A549 (cell line): ENCODE measurements around the gene NOXO1. TPM values are rescaled to one million over a fixed set of nuclear protein-coding genes. Genes with fewer than 3 reads are reported as not detected.

Experiments
- ATAC-seq, 2 experiments: fragments of 200-7000 bp in 1 of 2; fragments of >200 bp in 1 of 2; cut with Nextera tagmentation in 1 of 2; cut with Tn5 transposase in 1 of 2; 3 replicates each; pipeline versions ENCODE4 v1.8.0 to v1.9.1; 2018 to 2020; ENCODE audit warnings: mild to moderate bottlenecking in 1 of 2, moderate library complexity in 1 of 2
- CTCF ChIA-PET: fragments of 300-600 bp; sonication (Branson Sonifier 250); formaldehyde crosslinking; extraction: SDS; loops from one replicate; lab custom pipeline; 2021; ENCODE audit warnings: antibody characterized with exemption, inconsistent platforms; lab: Yijun Ruan, JAX
- POLR2A ChIA-PET: fragments of 350-600 bp; formaldehyde crosslinking; extraction: SDS; loops from one replicate; lab custom pipeline; 2021; ENCODE audit warnings: antibody characterized with exemption, inconsistent platforms; lab: Yijun Ruan, JAX
- DNase-seq, 2 experiments: peaks; one replicate each; pipeline versions ENCODE4 v3.0.0 to v3.0.0-alpha.2; 2011 to 2016; ENCODE audit warnings: low read depth in 1 of 2, low spot score in 1 of 2
- FAIRE-seq: peaks from 2 replicates; lab custom pipeline; 2011; peaks lifted over from hg19 to GRCh38; lab: Jason Lieb, UNC
- H3K27ac ChIP-seq, 2 experiments: fragments of >200 bp; sonication (Bioruptor Twin); formaldehyde crosslinking; 3 replicates each; pipeline ENCODE4 v1.5.1; 2016 to 2017
- H3K4me1 ChIP-seq: fragments of >200 bp; sonication (Bioruptor Twin); formaldehyde crosslinking; 3 replicates; pipeline ENCODE4 v1.6.1; 2016
- H3K4me2 ChIP-seq: fragments of >200 bp; sonication (Bioruptor Twin); formaldehyde crosslinking; 3 replicates; pipeline ENCODE4 v1.6.1; 2016
- H3K4me3 ChIP-seq: fragments of >200 bp; sonication (Bioruptor Twin); formaldehyde crosslinking; 3 replicates; pipeline ENCODE4 v1.5.1; 2016
- H3K9me3 ChIP-seq: fragments of >200 bp; sonication (Bioruptor Twin); formaldehyde crosslinking; 3 replicates; pipeline ENCODE4 v1.6.1; 2016
- BHLHE40 ChIP-seq: IDR thresholded peaks from 2 replicates; pipeline ENCODE4 v1.6.1; 2012; ENCODE audit warnings: low read depth, low read length, inconsistent platforms
- EP300 ChIP-seq, 2 experiments: fragments of >200 bp; sonication (Bioruptor Twin); formaldehyde crosslinking; IDR thresholded peaks; 2 replicates in 1 of 2; 3 replicates in 1 of 2; pipeline ENCODE4 v1.6.1; 2016 to 2017
- FOXS1 ChIP-seq: fragments of 250-450 bp; sonication (Bioruptor Pico); IDR thresholded peaks from 2 replicates; pipeline ENCODE4 v1.5.0; 2020; ENCODE audit warnings: mild to moderate bottlenecking, moderate library complexity
- JUN ChIP-seq, 2 experiments: fragments of >200 bp; sonication (Bioruptor Twin); formaldehyde crosslinking; IDR thresholded peaks; 2 replicates in 1 of 2; 3 replicates in 1 of 2; pipeline ENCODE4 v1.6.1; 2016 to 2017
- JUNB ChIP-seq: fragments of >200 bp; sonication (Bioruptor Twin); formaldehyde crosslinking; IDR thresholded peaks from 2 replicates; pipeline ENCODE4 v1.6.1; 2016
- KDM5A ChIP-seq: fragments of 200-600 bp; sonication (generic); IDR thresholded peaks from 2 replicates; pipeline ENCODE4 v1.6.1; 2016; ENCODE audit warnings: antibody characterized with exemption, mild to moderate bottlenecking
- PHF8 ChIP-seq: fragments of 200-600 bp; sonication (generic); IDR thresholded peaks from 2 replicates; pipeline ENCODE4 v1.6.1; 2016; ENCODE audit warnings: low read depth, mild to moderate bottlenecking, antibody characterized with exemption, moderate library complexity, borderline replicate concordance
- POLR2AphosphoS2 ChIP-seq: conservative IDR thresholded peaks from 2 replicates; pipeline ENCODE4 v1.6.1; 2012; ENCODE audit warnings: low read length, improper control_type of control experiment, inconsistent platforms
- RNF2 ChIP-seq: fragments of 200-600 bp; sonication (generic); IDR thresholded peaks from 2 replicates; pipeline ENCODE4 v1.6.1; 2016; ENCODE audit warnings: low read depth, mild to moderate bottlenecking, antibody characterized with exemption, moderate library complexity, borderline replicate concordance
- SREBF2 ChIP-seq: fragments of 450-650 bp; IDR thresholded peaks from 2 replicates; pipeline ENCODE4 v1.6.1; 2014; ENCODE audit warnings: mild to moderate bottlenecking, moderate library complexity
- TP53 ChIP-seq: fragments of 250-450 bp; sonication (Bioruptor Pico); IDR thresholded peaks from 2 replicates; pipeline ENCODE4 v1.5.0; 2021; ENCODE audit warnings: mild to moderate bottlenecking, moderate library complexity
- ZSCAN20 ChIP-seq: fragments of 250-450 bp; sonication (Bioruptor Pico); IDR thresholded peaks from 2 replicates; pipeline ENCODE4 v1.8.0; 2022; ENCODE audit warnings: mild to moderate bottlenecking, moderate library complexity
- WGBS: methylation state at CpG from one replicate; pipeline ENCODE4 v1.1.6; 2017; ENCODE audit errors: missing lambda C conversion rate; 5-methylcytosine and 5-hydroxymethylcytosine counted together
- polyA plus RNA-seq, 4 experiments: library from polyadenylated mRNA; depleted of rRNA in 3 of 4; stranded (reverse); fragments of >200 nt; fragmentation: RNase III in 1 of 4; extraction: RNeasy Plus Mini Kit Qiagen cat#74134 plus additional on column Dnase treatment in 1 of 4; gene quantifications; 2 replicates in 3 of 4; 3 replicates in 1 of 4; pipeline ENCODE4 v1.2.3, GENCODE V29; 2011 to 2017
- TF ChIP-seq, protein P1 (sequence below): IDR thresholded peaks from 2 replicates; pipeline ENCODE4 v1.6.1; 2012

Gene NOXO1
- polyA plus RNA-seq, 2 of the 4 experiments (the other 2 are of a cell fraction): 0.32 TPM; not detected in 1

DNA sequence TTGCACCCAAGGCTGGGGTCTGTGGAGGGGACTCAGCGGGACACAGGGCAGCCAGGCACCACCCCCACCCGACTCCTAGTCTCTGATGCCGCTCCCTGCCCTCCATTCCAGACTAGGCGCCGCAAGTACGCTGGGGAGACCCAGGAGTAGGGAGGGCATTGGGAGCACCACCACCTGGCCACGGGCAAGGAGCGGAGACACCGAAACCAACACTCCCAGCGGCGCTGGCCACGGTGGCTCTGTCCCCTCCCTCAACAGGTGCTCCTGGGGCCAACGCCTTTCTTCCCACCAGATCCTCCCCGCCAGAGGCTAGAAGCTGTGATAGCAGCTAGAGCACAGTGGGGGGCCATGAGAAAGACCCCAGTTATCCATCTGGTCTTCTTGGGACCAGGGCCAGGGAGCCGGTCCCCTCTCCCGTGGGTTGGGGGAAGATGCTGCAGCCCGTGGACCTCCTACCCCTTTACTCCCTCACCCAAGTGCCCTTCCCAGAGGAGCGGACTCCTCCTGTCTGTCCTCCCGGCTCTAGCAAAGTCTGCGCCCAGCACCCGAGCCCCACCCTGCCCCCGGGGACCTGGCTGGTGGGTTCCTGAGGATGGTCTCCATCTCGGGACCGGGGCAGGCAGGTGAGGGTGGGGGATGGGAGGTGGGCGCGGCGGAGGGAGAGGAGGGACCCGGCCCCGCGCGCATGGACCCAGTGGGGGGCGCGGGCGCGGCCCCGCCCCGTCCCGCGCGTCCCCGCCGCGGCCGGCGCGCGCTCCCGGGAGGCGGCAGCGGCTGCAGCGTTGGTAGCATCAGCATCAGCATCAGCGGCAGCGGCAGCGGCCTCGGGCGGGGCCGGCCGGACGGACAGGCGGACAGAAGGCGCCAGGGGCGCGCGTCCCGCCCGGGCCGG is 8.2 kb upstream of the NOXO1 start, which contains the start of gene SYNGR3:
SYNGR3 (plus strand) TSS at position 762 of the 892 bp plus-strand sequence. CDS start 133 bp downstream, outside the sequence.
- no peak for DNase-seq

DNA sequence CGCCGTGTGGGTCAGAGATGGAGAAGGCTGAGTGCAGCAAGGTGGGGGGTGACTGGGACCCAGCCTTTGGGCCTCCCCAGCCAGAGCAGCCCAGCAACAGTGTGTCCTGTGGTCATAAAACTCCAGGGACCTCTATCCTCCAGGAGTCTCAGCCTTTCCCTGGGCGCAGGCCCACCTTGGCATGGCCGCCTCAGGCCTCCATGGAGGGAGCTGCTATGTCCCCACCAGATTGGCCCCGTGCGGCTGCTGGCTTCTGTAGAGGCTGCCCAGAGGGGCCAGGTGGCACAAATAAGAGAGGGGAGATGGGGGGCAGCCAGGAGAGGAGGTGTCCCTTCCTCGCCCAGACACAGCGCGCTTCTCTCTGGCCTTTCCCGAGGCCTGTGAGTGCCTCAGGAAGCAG is 5.9 kb upstream of the NOXO1 start:
- H3K9me3 ChIP-seq: no peaks in the 10 kb centered on the region
- no peak for FAIRE-seq
- no peak overlapping the region for H3K4me3 ChIP-seq
- ChIA-PET POLR2A (interaction anchor here (1.5 kb wide), 1 partner anchor 22 kb away, joined by 9 read pairs; the partner anchor contains the start of gene RPS2), CTCF (interaction anchor here (0.8 to 19.7 kb wide), 4 partner anchors 10 to 153 kb away, joined by 3 to 196 read pairs (median 5); partner anchors contain the start of gene ZNF598)
- 0 out of 6 replicates have a peak overlapping the region, but pooled peaks of 1 of the 2 experiments have one; percentile 4 for H3K27ac ChIP-seq
- ATAC-seq: no peak
- TF ChIP-seq POLR2AphosphoS2: no peak
- no peak for TF ChIP-seq JUNB
- TF ChIP-seq ZSCAN20 (CRISPR knock-in tag): no peak
- WGBS: 88% methylated on average over 7 of the region's 10 CpGs
- H3K4me1 ChIP-seq: peaks cover 54% of the 10 kb centered on the region
- H3K4me2 ChIP-seq: no peak overlapping the region
- no peak for DNase-seq

More for the DNA sequence above, 8.2 kb upstream of the NOXO1 start, which contains the start of gene SYNGR3:
- POLR2A ChIA-PET: no interaction called here
- WGBS: 52% methylated on average over 22 of the region's 67 CpGs
- no peak for TF ChIP-seq SREBF2
- TF ChIP-seq RNF2: no peak
- TF ChIP-seq ZSCAN20 (CRISPR knock-in tag): no peak
- TF ChIP-seq KDM5A: no peak
- no peak for TF ChIP-seq EP300 (IDR thresholded peaks at IDR 0.05)
- CTCF ChIA-PET: interaction anchor here (1.3 to 19.7 kb wide), 3 partner anchors 8 to 151 kb away, joined by 3 to 196 read pairs (median 7); partner anchors contain the start of gene ZNF598
- peak within 1 kb of the TSS; percentile 56 for H3K4me3 ChIP-seq
- H3K4me2 ChIP-seq: peak within 1 kb of the TSS; percentile 79
- FAIRE-seq (no peak), ATAC-seq (no peak)
- H3K9me3 ChIP-seq: no peaks in the 10 kb centered on the region
- peaks cover 67% of the 10 kb centered on the region for H3K4me1 ChIP-seq
- H3K27ac ChIP-seq: peak within 1 kb of the TSS; percentile 58 to 94

DNA sequence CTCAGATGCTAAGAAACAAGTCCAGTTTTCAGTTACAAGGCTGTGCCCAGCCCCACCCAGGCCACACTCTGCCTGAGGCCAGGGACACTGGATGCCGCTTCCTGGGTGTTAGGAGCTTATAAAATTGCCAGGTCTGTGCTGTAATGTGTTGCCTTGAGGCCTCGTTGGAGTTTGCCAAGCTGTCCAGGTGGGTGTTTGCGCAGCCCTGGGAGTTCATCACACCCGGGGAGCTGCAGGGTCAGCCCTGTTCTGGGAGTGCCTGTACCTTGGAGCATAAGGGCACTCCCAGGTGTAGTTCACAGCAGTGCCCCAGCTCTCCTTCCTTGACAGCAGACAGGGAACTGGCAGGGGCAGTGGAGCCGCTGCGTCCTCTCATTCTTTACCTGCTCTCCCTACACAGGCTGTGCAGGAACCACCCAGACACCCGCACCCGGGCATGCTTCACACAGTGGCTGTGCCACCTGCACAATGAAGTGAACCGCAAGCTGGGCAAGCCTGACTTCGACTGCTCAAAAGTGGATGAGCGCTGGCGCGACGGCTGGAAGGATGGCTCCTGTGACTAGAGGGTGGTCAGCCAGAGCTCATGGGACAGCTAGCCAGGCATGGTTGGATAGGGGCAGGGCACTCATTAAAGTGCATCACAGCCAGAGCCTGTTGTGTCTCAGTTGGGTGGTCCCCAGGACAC is 4.3 kb upstream of the NOXO1 start:
- TF ChIP-seq, protein P1, sequence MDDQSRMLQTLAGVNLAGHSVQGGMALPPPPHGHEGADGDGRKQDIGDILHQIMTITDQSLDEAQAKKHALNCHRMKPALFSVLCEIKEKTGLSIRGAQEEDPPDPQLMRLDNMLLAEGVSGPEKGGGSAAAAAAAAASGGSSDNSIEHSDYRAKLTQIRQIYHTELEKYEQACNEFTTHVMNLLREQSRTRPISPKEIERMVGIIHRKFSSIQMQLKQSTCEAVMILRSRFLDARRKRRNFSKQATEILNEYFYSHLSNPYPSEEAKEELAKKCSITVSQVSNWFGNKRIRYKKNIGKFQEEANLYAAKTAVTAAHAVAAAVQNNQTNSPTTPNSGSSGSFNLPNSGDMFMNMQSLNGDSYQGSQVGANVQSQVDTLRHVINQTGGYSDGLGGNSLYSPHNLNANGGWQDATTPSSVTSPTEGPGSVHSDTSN: 0 out of 2 replicates have a peak, but pooled peaks have one; percentile 26
- TF ChIP-seq ZSCAN20 (CRISPR knock-in tag) (no peak), FOXS1 (CRISPR knock-in tag) (no peak), BHLHE40 (no peak), TP53 (CRISPR knock-in tag) (no peak)
- TF ChIP-seq, all 56 proteins: peak for 1
- peak overlapping the region; percentile 88 for H3K4me2 ChIP-seq
- DNase-seq (no peak), ATAC-seq (no peak), FAIRE-seq (no peak)
- peaks cover 49% of the 10 kb centered on the region for H3K4me1 ChIP-seq
- H3K27ac ChIP-seq: peak overlapping the region in 1 of 2 experiments; percentile 94; a peak in 3 of 6 replicates
- no peaks in the 10 kb centered on the region for H3K9me3 ChIP-seq
- CTCF ChIA-PET: interaction anchor here (2.4 to 19.7 kb wide), 2 partner anchors 19 to 155 kb away, joined by 10 to 196 read pairs; partner anchors contain the start of gene ZNF598
- peak overlapping the region; percentile 67 for H3K4me3 ChIP-seq
- 90% methylated on average over 14 of the region's 14 CpGs for WGBS
- POLR2A ChIA-PET: interaction anchor here (5.4 kb wide), 1 partner anchor 20 kb away, joined by 50 read pairs; the partner anchor contains the start of gene RPS2

DNA sequence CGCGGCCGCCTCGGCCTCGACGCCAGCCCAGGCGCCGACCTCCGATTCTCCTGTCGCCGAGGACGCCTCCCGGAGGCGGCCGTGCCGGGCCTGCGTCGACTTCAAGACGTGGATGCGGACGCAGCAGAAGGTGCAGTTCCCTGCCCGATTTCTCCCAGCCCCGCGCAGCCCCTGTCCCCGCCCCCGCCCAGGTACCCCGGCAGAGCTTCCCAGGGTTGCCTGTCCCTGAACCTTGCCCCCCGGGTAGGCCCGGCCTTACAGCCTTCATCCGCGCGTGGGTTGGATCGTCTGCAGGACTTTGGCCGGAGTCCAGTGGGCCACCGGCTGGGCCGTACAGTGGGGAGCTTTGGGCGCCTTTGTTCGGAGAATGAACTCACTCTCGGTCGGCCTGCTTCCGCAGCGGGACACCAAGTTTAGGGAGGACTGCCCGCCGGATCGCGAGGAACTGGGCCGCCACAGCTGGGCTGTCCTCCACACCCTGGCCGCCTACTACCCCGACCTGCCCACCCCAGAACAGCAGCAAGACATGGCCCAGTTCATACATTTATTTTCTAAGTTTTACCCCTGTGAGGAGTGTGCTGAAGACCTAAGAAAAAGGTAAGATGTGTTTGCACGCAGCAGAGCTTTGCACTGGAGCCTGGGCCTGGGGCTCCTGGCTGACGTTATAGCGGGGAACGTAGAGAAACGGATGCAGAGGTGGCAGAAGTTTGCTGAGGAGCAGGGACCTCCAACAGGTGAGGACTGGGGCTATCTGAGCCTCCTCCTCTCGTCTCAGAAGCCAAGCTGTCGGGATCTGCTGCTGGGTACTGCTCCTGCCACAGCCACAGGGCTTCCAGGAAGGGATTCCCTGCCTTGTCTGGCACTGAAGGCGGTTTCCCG is 3.3 kb upstream of the NOXO1 start:
- no peak for TF ChIP-seq FOXS1 (CRISPR knock-in tag)
- peak; percentile 56; the same call in 1 of the 2 replicates for TF ChIP-seq KDM5A
- peak; percentile 96; the same call in 1 of the 2 replicates for TF ChIP-seq PHF8
- peak in 1 of 2 experiments; percentile 1; a peak in 2 of 5 replicates for TF ChIP-seq JUN (IDR thresholded peaks at IDR 0.05)
- Histone ChIP-seq H3K9me3 (no peaks in the 10 kb centered on the region), H3K4me2 (peak overlapping the region; percentile 88), H3K4me3 (peak overlapping the region; percentile 67), H3K27ac (peak overlapping the region; percentile 86 to 94), H3K4me1 (peaks cover 45% of the 10 kb centered on the region)
- 10% methylated on average over 51 of the region's 58 CpGs for WGBS
- DNase-seq (no peak), ATAC-seq (peak; percentile 7 to 9; a peak in 3 of 6 replicates), FAIRE-seq (no peak)
- POLR2A ChIA-PET: interaction anchor here (0.6 to 5.4 kb wide), 6 partner anchors 13 to 604 kb away, joined by 3 to 50 read pairs (median 3); partner anchors contain the start of genes RPS2, TBL3 and TRAF7
- CTCF ChIA-PET: interaction anchor here (0.6 to 19.7 kb wide), 5 partner anchors 9 to 156 kb away, joined by 3 to 196 read pairs (median 3); partner anchors contain the start of gene ZNF598
